HG03521 (cell line): ENCODE measurements around the gene SRPX.

Experiments used
- ATAC-seq: cut with Tn5 transposase; IDR thresholded peaks from one replicate; pipeline ENCODE4 v1.9.1; 2021; ENCODE audit warnings: mild to moderate bottlenecking, moderate library complexity; ENCODE audit not compliant: unreplicated experiment

SRPX gene

GRCh38 chrX:38220415-38221390, at the start of gene SRPX:
Gene SRPX (minus strand): TSS chrX:38220871. CDS start chrX:38220792, 79 bp downstream.
- no peak for ATAC-seq

GRCh38 chrX:38268011-38268410, 47.3 kb upstream of the SRPX start:
- ATAC-seq, result no peak

- no peak for ATAC-seq
Observed at GRCh38 chrX:38262715-38263620, 42.3 kb upstream of the SRPX start.

- no peak for ATAC-seq
Observed at GRCh38 chrX:38260231-38260630, 39.6 kb upstream of the SRPX start.

GRCh38 chrX:38256019-38256418, 35.3 kb upstream of the SRPX start:
- ATAC-seq, result no peak

- no peak for ATAC-seq
Observed at GRCh38 chrX:38249965-38250364, 29.3 kb upstream of the SRPX start.

GRCh38 chrX:38247051-38247450, 26.4 kb upstream of the SRPX start:
- no peak for ATAC-seq

GRCh38 chrX:38240541-38240940, 19.9 kb upstream of the SRPX start:
- no peak for ATAC-seq

GRCh38 chrX:38236901-38237615, 16.4 kb upstream of the SRPX start:
- ATAC-seq, result no peak

GRCh38 chrX:38233891-38234667, 13.4 kb upstream of the SRPX start:
- no peak for ATAC-seq

GRCh38 chrX:38232079-38232686, 11.5 kb upstream of the SRPX start:
- no peak for ATAC-seq

- ATAC-seq, result no peak
Observed at GRCh38 chrX:38225093-38225492, 4.4 kb upstream of the SRPX start.

- ATAC-seq, result no peak
Observed at GRCh38 chrX:38224160-38224559, 3.5 kb upstream of the SRPX start.

GRCh38 chrX:38221391-38221929, 789 bp upstream of the SRPX start:
- ATAC-seq, result no peak

- peak; percentile 53 for ATAC-seq
Observed at GRCh38 chrX:38220024-38220414, 652 bp downstream of the SRPX start.

- no peak for ATAC-seq
Observed at GRCh38 chrX:38216642-38217041, 4.0 kb downstream of the SRPX start.

GRCh38 chrX:38214551-38215531, 5.8 kb downstream of the SRPX start:
- ATAC-seq, result no peak

- no peak for ATAC-seq
Observed at GRCh38 chrX:38214044-38214443, 6.6 kb downstream of the SRPX start.
